ENCODE data around the gene SPX. TPM values are rescaled to one million over a fixed set of nuclear protein-coding genes. Genes with fewer than 3 reads are reported as not detected.

The SPX gene
- total and polyA plus RNA-seq, 2 of the 8 experiments (the other 6 are each of a cell fraction or from before 2014, with no cell fraction given) = 1.2 to 1.3 TPM

Other genes with a start within 250 kb of the SPX start
- 4.4 and 5.1 TPM in 2 replicates for gene SLCO1A2, start 191.4 kb upstream of the SPX start, total RNA-seq (2021; fragmentation: NEBNext Ultra II Directional; extraction: Animal tissue kit (Norgen Biotek cat#: 25700))
- gene SLCO1A2, start 191.4 kb upstream of the SPX start, polyA plus RNA-seq (2011; rRNA removed) = 2.9 and 6.7 TPM in 2 replicates
- not detected in 2 replicates for gene IAPP, start 153.4 kb upstream of the SPX start, total RNA-seq (2021; fragmentation: NEBNext Ultra II Directional; extraction: Animal tissue kit (Norgen Biotek cat#: 25700))
- gene IAPP, start 153.4 kb upstream of the SPX start, polyA plus RNA-seq (2011; rRNA removed) = not detected in 2 replicates
- gene PYROXD1, start 88.6 kb upstream of the SPX start, total RNA-seq (2021; fragmentation: NEBNext Ultra II Directional; extraction: Animal tissue kit (Norgen Biotek cat#: 25700)) = 5.0 and 5.4 TPM in 2 replicates
- 1.4 and 1.6 TPM in 2 replicates for gene PYROXD1, start 88.6 kb upstream of the SPX start, polyA plus RNA-seq (2011; rRNA removed)
- 37.7 and 40.3 TPM in 2 replicates for gene RECQL, start 24.7 kb upstream of the SPX start, total RNA-seq (2021; fragmentation: NEBNext Ultra II Directional; extraction: Animal tissue kit (Norgen Biotek cat#: 25700))
- 6.6 and 8.1 TPM in 2 replicates for gene RECQL, start 24.7 kb upstream of the SPX start, polyA plus RNA-seq (2011; rRNA removed)
- gene GOLT1B, start 24.5 kb upstream of the SPX start, total RNA-seq (2021; fragmentation: NEBNext Ultra II Directional; extraction: Animal tissue kit (Norgen Biotek cat#: 25700)) = 37.4 and 38.3 TPM in 2 replicates
- 17.5 and 18.3 TPM in 2 replicates for gene GOLT1B, start 24.5 kb upstream of the SPX start, polyA plus RNA-seq (2011; rRNA removed)
- gene GYS2, start 78.6 kb downstream of the SPX start, total RNA-seq (2021; fragmentation: NEBNext Ultra II Directional; extraction: Animal tissue kit (Norgen Biotek cat#: 25700)) = not detected in 2 replicates
- gene GYS2, start 78.6 kb downstream of the SPX start, polyA plus RNA-seq (2011; rRNA removed) = not detected in 2 replicates
- 1,716 and 1,781 TPM in 2 replicates for gene LDHB, start 131.5 kb downstream of the SPX start, total RNA-seq (2021; fragmentation: NEBNext Ultra II Directional; extraction: Animal tissue kit (Norgen Biotek cat#: 25700))
- gene LDHB, start 131.5 kb downstream of the SPX start, polyA plus RNA-seq (2011; rRNA removed) = 616 and 1,177 TPM in 2 replicates
- gene KCNJ8, start 248.4 kb downstream of the SPX start, total RNA-seq (2021; fragmentation: NEBNext Ultra II Directional; extraction: Animal tissue kit (Norgen Biotek cat#: 25700)) = 0.96 and 1.4 TPM in 2 replicates
- gene KCNJ8, start 248.4 kb downstream of the SPX start, polyA plus RNA-seq (2011; rRNA removed) = 0.48 and 0.78 TPM in 2 replicates

All from H1 (cell line).